CD1c-positive myeloid dendritic cell (primary cell): ENCODE data around the gene PEX5.
"Not testable (repeated sequence)": the region's sequence is repeated elsewhere in the genome, so short reads cannot be mapped to it uniquely, and the experiment has no call there.

Experiments used
- DNase-seq: peaks from one replicate; pipeline ENCODE4 v3.0.0-alpha.2; 2016; ENCODE audit errors: extremely low spot score

The PEX5 gene

DNA sequence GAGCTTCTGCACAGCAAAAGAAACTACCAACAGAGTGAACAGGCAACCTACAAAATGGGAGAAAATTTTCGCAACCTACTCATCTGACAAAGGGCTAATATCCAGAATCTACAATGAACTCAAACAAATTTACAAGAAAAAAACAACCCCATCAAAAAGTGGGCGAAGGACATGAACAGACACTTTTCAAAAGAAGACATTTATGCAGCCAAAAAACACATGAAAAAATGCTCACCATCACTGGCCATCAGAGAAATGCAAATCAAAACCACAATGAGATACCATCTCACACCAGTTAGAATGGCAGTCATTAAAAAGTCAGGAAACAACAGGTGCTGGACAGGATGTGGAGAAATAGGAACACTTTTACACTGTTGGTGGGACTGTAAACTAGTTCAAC is 24.3 kb downstream of the PEX5 start:
- not testable (repeated sequence) for DNase-seq

GRCh38 chr12:7217475-7218069 is 28.1 kb downstream of the PEX5 start:
- DNase-seq, result no peak

DNA sequence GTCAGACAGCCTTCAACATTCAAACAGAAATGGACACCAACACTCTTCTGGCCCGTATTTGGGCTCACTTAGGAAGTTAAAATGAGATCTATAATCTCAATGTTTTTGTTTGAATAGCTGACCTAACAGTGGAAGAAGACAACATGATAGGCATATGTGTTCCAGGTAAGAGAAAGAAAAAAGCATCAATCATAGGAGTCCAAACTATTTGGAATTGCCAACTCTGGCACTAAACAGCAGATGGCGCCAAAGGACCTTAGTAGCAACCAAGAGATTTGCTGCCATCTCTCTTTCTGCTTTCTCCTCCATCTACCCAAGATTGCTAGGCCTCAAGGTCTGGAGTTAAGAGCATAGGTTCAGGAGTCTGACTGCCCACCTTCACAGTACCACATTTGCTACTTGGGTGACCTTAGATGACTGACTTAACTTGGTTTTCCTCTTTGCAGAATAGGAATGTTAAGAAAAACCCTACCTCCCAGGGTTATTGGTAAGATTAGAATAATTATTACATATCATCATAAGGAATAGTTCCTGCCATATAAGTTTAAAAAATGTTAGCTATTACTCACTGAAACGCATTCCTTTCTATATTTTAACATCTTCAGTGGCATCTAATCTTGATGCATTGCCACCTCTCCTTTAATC is 30.2 kb downstream of the PEX5 start:
- DNase-seq, result peak; percentile 80

- DNase-seq, result no peak
These were observed 32.0 kb downstream of the PEX5 start for GRCh38 chr12:7221486-7221885.

GRCh38 chr12:7229741-7230140 is 40.3 kb downstream of the PEX5 start:
- DNase-seq, result no peak

DNA sequence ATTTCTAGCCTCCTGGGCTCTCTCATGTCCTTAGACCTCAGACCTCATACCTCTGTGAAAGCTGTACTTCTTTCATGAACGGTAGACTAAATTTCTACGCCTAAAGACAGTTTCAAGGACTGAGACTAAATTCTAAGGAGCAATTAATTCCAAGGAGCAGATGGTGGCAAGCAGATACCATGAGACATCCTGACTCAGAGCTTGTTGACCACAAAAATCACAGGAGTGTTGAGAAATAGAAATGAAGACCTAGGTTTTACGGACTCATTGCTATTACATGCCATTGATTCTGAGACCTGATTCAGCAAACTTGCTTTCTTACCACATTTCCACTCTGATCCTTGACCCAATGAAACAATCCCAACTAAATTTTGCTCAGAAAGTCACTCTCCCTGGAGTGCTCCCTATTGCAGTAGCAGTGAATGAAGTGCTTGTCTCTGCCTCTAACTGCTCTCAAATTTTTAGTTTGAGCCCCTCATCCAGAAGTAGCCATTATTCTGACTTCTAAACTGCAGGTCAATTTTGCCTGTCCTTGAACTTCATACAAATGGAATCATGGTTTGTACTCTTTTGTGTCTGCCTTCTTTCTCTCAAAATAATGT is 52.0 kb downstream of the PEX5 start:
- no peak for DNase-seq

GRCh38 chr12:7242176-7243101 is 53.0 kb downstream of the PEX5 start:
- DNase-seq, result no peak

DNA sequence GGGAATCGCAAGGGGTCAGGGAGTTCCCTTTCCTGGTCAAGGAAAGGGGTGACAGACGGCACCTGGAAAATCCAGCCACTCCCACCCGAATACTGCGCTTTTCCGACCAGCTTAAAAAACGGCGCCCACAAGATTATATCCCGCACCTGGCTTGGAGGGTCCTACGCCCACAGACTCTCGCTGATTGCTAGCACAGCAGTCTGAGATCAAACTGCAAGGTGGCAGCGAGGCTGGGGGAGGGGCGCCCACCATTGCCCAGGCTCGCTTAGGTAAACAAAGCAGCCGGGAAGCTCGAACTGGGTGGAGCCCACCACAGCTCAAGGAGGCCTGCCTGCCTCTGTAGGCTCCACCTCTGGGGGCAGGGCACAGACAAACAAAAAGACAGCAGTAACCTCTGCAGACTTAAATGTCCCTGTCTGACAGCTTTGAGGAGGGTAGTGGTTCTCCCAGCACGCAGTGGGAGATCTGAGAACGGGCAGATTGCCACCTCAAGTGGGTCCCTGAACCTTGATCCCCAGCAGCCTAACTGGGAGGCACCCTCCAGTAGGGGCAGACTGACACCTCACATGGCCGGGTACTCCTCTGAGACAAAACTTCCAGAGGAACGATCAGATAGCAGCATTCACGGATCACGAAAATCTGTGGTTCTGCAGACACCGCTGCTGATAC is 62.0 kb downstream of the PEX5 start:
- not testable (repeated sequence) for DNase-seq

DNA sequence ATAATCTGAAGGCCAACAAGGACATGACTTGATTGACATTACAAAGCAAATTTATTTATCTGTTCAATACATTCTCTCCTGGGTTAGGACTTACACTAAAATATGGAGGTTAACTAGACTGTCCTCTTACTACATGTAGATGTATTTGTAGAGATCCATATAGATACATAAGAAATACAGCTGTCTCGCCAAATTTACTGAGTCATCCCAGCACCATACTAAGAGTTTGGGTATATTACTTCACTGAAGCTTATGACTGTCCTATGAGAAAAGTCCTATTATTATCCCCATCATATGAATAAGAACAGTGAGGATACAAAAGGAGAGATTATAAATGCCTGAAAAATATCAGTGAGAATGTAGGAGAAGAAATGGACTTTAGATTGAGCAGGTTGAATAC is 69.6 kb downstream of the PEX5 start:
- DNase-seq, result no peak
